Adipocyte (in vitro differentiated cells): Measurements from ENCODE around the gene DUSP9.
"Not testable (repeated sequence)": the region's sequence is repeated elsewhere in the genome, so short reads cannot be mapped to it uniquely, and the experiment has no call there.

Experiments used
- DNase-seq: peaks from one replicate; pipeline ENCODE4 v3.0.0-alpha.2; 2015; ENCODE audit warnings: low read depth
- H3K27me3 ChIP-seq: replicated peaks from 2 replicates; pipeline ENCODE4 v1.7.0; 2013; ENCODE audit warnings: mild to moderate bottlenecking, low read length, moderate library complexity; ENCODE audit not compliant: control insufficient read depth, insufficient read depth
- H3K36me3 ChIP-seq: 2 replicates; pipeline ENCODE4 v1.7.0; 2013; ENCODE audit warnings: low read length, mild to moderate bottlenecking, moderate library complexity; ENCODE audit not compliant: control insufficient read depth, insufficient read depth, severe bottlenecking
- H3K4me1 ChIP-seq: 2 replicates; pipeline ENCODE4 v1.7.0; 2013; ENCODE audit warnings: mild to moderate bottlenecking, low read length, moderate library complexity; ENCODE audit not compliant: control insufficient read depth, insufficient read depth
- H3K4me3 ChIP-seq: 2 replicates; pipeline ENCODE4 v1.7.0; 2013; ENCODE audit warnings: mild to moderate bottlenecking, low read length, moderate library complexity
- H3K9ac ChIP-seq: 2 replicates; pipeline ENCODE4 v1.7.0; 2013; ENCODE audit warnings: mild to moderate bottlenecking, low read length, moderate library complexity
- H3K9me3 ChIP-seq: 2 replicates; pipeline ENCODE4 v1.7.0; 2013; ENCODE audit warnings: mild to moderate bottlenecking, low read length, moderate library complexity; ENCODE audit not compliant: control insufficient read depth

The DUSP9 gene

DNA sequence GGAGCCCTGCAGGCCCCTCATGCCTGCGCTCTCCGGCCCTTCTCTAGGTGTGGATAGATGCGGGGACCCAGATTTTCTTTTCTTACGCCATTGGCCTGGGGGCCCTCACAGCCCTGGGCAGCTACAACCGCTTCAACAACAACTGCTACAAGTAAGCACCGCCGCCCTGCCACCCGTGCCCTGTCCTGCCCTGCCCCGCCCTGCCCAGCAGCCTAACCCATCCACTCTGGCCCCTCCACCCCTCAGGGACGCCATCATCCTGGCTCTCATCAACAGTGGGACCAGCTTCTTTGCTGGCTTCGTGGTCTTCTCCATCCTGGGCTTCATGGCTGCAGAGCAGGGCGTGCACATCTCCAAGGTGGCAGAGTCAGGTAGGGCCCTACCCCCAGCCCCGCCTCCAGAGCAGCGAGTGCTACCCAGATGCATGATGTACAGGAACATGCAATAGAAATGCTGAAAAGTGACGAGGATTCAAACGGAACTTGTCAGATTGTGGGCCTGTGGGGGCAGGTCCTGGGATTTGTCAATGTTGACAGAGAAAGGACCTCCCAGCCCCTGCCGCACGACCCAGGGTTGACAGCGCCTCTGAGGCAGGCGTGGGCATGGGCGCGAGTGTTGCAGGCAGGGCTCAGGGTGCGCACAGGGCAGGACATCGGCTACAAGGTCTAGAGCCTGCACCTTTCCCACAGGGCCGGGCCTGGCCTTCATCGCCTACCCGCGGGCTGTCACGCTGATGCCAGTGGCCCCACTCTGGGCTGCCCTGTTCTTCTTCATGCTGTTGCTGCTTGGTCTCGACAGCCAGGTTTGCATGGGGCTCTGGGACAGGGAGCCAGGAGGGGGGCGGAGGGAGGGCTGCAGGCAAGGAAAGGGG is 46.4 kb downstream of the DUSP9 start:
- no peak overlapping the region for H3K4me3 ChIP-seq
- peaks cover 9% of the 10 kb centered on the region for H3K36me3 ChIP-seq
- DNase-seq: no peak
- no peaks in the 10 kb centered on the region for H3K9me3 ChIP-seq
- H3K9ac ChIP-seq: no peak overlapping the region
- H3K4me1 ChIP-seq: peaks cover 7% of the 10 kb centered on the region
- peaks cover 4% of the 10 kb centered on the region for H3K27me3 ChIP-seq

DNA sequence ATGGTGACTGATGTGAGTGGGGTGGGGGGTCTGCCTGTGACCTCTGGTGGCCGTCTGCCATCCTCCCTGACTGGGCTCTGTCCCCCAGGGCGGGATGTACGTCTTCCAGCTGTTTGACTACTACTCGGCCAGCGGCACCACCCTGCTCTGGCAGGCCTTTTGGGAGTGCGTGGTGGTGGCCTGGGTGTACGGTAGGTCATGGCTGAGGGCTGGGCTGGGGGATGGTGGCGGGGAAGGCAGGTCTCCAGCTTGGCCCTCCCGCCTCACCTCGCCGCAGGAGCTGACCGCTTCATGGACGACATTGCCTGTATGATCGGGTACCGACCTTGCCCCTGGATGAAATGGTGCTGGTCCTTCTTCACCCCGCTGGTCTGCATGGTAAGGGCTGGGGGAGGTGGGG is 47.3 kb downstream of the DUSP9 start:
- H3K36me3 ChIP-seq, DNase-seq, H3K4me3 ChIP-seq, H3K4me1 ChIP-seq, H3K27me3 ChIP-seq, H3K9ac ChIP-seq, H3K9me3 ChIP-seq: not testable (repeated sequence)

DNA sequence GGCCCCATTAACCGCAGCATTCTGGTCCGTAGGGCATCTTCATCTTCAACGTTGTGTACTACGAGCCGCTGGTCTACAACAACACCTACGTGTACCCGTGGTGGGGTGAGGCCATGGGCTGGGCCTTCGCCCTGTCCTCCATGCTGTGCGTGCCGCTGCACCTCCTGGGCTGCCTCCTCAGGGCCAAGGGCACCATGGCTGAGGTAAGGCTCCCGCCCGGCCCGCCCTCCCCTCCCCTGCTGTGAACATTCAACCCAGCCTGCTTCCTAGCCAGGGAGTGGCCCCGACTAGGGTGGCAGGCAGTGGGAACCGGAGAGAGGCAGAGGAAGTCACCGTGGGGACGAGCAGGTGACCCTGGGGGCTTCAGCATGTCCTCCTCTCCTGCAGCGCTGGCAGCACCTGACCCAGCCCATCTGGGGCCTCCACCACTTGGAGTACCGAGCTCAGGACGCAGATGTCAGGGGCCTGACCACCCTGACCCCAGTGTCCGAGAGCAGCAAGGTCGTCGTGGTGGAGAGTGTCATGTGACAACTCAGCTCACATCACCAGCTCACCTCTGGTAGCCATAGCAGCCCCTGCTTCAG is 47.8 kb downstream of the DUSP9 start:
- H3K27me3 ChIP-seq: peaks cover 4% of the 10 kb centered on the region
- peaks cover 5% of the 10 kb centered on the region for H3K4me1 ChIP-seq
- H3K9ac ChIP-seq: no peak overlapping the region
- H3K9me3 ChIP-seq: no peaks in the 10 kb centered on the region
- H3K36me3 ChIP-seq: peaks cover 9% of the 10 kb centered on the region
- no peak for DNase-seq
- no peak overlapping the region for H3K4me3 ChIP-seq

DNA sequence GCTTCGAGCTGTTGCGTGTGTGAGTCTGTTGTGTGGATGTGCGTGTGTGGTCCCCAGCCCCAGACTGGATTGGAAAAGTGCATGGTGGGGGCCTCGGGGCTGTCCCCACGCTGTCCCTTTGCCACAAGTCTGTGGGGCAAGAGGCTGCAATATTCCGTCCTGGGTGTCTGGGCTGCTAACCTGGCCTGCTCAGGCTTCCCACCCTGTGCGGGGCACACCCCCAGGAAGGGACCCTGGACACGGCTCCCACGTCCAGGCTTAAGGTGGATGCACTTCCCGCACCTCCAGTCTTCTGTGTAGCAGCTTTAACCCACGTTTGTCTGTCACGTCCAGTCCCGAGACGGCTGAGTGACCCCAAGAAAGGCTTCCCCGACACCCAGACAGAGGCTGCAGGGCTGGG is 49.1 kb downstream of the DUSP9 start:
- Histone ChIP-seq H3K27me3 (peaks cover 4% of the 10 kb centered on the region), H3K36me3 (peaks cover 13% of the 10 kb centered on the region), H3K4me1 (no peaks in the 10 kb centered on the region), H3K4me3 (no peak overlapping the region), H3K9me3 (no peaks in the 10 kb centered on the region), H3K9ac (no peak overlapping the region)
- no peak for DNase-seq

DNA sequence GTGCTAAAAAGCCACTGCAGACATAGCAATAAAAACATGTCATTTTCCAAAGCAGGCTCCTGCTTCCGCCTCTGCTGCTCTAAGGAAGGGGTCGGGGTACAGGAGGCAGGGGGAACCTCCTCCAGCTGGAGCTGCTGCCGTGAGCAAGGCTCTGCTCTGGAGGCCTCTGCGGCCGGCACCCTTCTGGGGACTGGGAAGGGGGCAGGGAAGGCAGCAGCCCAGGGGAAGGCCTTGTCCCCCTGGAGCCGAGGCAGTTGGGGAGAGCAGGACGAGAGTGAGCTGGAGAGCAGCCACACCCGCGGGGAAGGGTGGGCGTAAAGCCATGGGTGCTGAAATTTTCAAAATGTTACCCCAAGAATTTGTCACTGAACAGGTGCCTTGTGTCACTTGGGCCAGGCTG is 49.5 kb downstream of the DUSP9 start:
- not testable (repeated sequence) for H3K9ac ChIP-seq, H3K4me1 ChIP-seq, DNase-seq, H3K27me3 ChIP-seq, H3K4me3 ChIP-seq, H3K9me3 ChIP-seq
- H3K36me3 ChIP-seq: peaks cover 17% of the 10 kb centered on the region

DNA sequence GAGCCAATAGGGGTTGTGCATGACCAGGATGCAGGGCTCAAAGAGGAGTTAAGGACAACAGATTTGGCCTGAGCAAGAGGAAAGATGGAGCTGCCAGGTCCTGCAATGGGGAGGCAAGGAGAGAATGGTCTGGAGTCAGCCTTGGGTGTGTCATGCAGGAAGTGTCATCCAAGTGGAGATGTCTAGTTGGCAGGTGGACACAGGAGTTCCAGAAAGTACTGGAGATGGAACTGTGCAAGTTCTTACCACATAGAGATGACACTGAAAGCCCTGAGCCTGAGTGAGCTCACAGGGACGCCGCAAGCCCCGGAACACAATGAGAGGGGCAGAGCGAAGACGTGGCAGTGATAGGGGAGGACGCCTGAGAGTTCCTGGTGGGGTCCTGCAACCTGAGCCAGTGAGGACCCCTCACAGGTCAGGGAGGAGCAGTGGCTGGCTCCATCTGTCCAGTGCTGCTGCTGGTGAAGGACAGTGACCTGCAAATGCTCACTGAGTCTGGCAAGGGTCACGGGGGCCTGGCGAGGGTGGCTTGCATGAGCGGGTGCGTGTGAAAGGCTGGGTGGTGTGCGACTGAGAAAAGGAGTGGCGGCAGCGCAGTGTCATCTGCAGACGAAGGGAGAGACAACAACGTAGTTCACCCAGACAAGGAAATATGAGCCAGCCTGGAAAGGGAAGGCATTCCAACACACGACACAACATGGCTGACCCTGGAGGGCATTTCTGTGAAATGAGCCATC is 50.2 kb downstream of the DUSP9 start:
- not testable (repeated sequence) for DNase-seq, H3K9me3 ChIP-seq, H3K4me1 ChIP-seq, H3K27me3 ChIP-seq, H3K4me3 ChIP-seq, H3K9ac ChIP-seq
- peaks cover 23% of the 10 kb centered on the region for H3K36me3 ChIP-seq

DNA sequence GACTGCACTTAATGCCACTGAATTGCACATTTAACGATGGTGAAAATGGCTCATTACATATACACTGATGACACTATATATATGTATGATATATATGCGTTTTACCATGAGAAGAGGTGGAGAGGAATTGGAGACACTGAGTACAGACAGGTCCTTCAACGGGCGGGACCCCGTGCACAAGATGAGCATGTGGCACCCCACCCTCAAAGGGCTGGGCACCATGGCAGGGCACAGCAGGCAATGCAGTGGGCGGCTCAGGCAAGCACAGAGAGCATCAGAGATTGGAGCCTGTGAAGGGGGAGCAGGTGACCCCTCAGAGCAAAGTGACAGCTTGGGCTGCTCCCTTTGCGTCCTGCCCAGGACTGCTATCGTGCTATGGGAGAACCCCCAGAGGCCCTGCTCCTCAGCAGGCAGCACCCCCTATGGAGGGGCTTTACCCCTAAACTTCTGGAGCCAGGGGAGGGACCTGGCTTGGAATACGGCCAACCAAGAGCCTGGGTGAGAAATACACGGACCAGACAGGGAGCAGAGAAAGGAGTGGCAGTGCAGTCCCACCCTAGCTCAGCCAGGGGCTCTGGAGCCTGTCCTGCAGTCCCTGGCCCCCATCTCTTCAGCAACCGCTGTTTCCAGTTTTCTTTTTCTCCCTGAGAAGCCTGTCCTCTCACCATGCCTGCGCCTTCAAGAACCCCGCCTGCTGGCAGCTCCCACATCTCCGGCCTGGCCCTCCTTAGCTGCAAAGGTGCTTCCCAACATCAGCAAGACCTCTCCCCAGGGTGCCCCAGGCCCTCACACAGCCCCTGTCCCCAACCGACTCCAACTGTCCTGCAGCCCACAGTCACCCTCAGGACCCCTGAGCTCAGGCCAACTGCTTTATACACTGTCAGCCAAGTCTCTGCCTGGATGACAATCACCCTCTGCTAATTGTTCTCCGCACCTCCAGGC is 51.2 kb downstream of the DUSP9 start:
- no peak for DNase-seq
- H3K36me3 ChIP-seq: peaks cover 29% of the 10 kb centered on the region
- H3K9me3 ChIP-seq: no peaks in the 10 kb centered on the region
- no peak overlapping the region for H3K4me3 ChIP-seq
- peaks cover 4% of the 10 kb centered on the region for H3K27me3 ChIP-seq
- H3K4me1 ChIP-seq: no peaks in the 10 kb centered on the region
- H3K9ac ChIP-seq: no peak overlapping the region

DNA sequence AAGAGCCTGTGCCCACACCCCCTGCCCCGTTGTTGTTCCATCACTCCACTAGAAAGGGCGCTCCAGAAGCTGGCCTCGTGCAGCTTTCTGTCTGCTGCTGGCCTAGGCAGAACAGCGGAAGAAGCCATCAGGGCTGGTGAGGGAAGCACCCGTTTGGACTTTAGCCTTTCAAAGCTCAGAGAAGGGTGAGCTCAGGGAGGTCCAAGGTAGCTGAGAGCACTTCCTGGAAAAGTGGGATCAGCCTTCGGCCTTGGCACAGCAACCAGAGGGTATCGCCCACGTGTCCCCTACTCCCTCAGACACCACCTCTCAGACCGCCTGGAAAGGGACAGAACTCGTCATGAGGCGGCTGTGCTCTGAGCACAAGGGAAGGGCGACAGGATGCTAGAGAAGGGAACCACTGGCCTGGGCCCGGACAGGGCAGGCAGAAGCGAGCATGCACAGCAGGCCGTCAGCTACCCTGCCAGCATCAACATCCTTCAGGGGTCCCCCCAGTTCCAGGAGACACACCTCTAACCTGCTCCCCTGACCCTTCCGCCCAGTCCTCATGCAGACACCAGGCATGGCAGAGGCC is 52.3 kb downstream of the DUSP9 start:
- H3K4me1 ChIP-seq, H3K27me3 ChIP-seq, H3K4me3 ChIP-seq, H3K9me3 ChIP-seq, DNase-seq, H3K9ac ChIP-seq: not testable (repeated sequence)
- H3K36me3 ChIP-seq: peaks cover 40% of the 10 kb centered on the region

DNA sequence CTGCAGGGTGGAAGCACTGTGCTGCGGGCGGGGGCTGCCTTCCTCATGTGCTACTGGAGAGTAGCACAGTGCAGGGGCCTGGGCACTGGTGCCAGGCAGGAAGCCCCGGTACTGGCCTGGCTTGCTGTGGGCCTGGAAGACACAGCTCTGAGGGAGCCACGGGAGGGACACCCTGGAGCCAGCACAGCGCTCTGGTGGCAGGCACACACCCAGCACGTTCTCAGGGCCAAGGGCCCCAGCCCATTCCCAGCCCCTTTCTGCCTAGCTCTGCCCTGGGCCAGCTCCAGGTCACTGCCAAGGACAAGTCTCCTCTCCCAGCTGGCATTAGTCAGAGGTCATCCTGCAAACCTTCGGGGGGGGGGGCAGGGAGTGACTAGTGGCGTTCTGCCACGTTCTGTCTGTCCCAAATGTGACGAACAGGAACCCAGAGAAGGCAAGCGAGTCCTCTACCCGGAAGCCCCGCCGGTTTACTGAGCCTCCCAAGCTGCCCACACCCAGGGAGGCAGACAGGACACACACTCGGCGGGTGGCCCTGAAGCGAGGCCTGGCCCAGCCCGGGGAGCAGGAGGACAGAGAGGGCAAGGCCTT is 52.9 kb downstream of the DUSP9 start:
- not testable (repeated sequence) for H3K9ac ChIP-seq, H3K9me3 ChIP-seq, H3K4me3 ChIP-seq, H3K4me1 ChIP-seq, H3K27me3 ChIP-seq, DNase-seq
- peaks cover 44% of the 10 kb centered on the region for H3K36me3 ChIP-seq

DNA sequence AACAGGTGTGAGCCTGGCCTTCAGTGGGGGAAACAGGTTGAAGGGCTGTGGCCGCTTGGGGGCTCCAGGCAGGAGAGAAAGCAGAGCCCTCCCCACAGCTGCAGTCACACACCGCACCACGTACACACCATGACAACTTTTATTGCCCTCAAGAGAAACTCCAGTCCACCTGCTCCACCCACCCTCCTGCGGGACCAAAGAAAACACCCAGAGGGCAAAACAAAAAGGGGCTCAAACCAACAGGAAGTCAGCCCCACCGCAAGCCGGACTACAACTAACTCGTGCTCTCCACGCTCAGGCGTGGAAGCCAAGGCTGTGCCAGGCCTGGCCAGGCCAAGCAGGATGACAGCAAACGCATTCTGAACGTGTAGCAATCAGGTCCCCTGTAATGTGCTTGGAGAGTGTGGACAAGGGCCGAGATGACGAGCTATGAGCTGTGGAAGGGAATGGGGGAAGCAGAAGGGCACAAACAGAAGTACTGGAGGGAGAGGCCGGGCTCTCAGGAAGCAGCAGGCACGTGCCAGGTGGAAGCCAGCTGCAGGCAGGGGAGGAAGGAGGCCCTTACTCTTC is 53.5 kb downstream of the DUSP9 start:
- Histone ChIP-seq H3K9ac (no peak overlapping the region), H3K9me3 (no peaks in the 10 kb centered on the region), H3K4me3 (no peak overlapping the region), H3K27me3 (peaks cover 4% of the 10 kb centered on the region), H3K4me1 (no peaks in the 10 kb centered on the region), H3K36me3 (peaks cover 44% of the 10 kb centered on the region)
- no peak for DNase-seq
